Middle frontal gyrus (tissue), 1 donor: ENCODE data around the gene CDC42EP3.

Experiments used
- DNase-seq: peaks from one replicate; pipeline ENCODE4 v3.0.0-alpha.2; 2015; ENCODE audit warnings: low spot score; ENCODE audit errors: extremely low spot score

Gene CDC42EP3

DNA sequence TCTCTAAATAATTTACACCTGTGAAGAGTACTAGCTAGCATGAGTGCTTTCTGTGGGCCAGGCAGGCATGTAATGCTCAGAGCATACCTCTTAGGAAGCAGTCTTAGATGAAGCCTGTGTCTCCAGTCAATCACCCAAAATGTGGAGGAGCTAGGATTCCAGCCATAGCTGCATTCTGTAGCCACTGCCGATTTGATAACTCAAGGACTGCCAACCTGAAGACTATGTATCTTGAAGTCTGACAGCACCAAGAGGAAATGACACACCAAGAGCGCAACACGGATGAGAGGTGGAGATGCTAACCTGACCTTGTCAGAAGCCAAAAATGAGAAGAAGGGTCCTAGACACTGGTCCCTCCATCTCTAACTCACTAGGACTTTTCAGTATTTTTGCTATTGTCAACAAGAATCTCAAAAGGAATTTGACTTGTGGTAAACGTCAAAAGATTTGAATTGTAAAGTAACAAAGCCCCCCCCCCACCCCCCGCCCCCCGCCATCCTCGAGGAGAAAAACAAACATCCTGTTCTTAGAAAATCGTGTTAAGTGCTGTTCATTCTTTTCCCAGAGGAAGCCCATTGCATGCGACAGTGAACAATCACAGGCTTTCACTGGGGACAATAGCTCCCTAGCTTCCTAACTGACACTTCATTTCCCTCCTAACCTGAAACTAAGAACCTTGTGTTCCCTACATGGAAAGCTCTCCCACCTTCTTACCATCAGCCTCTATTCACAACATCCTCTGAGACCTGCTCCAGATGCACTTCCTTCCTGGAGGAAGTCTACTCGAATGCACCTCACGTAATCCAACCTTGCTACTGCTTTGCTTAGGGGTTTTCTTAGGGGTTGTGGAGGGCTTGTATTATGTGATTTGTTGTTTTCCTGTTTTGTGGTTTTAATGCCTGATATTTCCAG, 14.7 kb downstream of the CDC42EP3 start:
- no peak for DNase-seq

DNA sequence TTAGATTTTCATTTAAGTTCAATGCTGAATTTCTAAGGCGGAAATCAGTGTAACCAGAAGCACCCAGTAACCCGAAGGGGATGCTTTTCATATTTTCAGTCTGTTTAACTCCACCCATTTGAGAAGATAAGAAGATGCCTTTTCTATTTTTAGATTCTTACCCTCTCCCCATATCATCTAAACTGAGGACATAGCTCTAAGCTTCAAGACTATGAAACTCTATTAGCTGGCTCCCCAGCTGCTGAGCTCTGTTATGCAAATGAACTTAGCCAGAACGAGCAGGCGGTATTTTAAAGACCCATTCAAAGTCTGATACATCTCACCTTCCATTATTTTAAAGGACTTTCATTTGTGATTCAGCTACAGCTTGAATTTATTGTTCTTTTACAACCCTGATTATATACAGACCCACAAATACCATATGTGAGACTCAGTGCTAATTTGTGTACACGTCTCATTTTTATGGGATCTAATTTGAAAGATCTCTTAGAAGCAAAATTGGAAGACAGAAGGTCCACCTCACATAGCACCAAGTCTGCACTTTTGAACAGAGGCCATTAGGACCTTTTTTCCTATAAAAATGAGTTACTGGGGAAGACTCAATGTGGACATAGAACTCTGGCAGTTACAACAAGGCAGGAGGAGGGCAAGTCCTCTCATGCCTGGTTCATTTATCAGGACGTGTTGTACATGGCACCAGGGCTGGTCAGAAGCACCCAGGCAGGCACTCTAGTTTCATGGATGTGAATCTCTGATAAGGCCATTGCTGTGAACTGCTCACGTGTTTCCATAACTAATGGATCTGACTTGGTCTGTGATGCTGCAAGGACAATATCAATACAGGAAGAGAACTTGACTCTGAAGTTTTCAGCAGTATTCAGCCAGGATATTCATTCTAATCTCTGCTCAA, 16.3 kb downstream of the CDC42EP3 start:
- no peak for DNase-seq

- no peak for DNase-seq
Measured at GRCh38 chr2:37654419-37654818, 17.0 kb downstream of the CDC42EP3 start.

DNA sequence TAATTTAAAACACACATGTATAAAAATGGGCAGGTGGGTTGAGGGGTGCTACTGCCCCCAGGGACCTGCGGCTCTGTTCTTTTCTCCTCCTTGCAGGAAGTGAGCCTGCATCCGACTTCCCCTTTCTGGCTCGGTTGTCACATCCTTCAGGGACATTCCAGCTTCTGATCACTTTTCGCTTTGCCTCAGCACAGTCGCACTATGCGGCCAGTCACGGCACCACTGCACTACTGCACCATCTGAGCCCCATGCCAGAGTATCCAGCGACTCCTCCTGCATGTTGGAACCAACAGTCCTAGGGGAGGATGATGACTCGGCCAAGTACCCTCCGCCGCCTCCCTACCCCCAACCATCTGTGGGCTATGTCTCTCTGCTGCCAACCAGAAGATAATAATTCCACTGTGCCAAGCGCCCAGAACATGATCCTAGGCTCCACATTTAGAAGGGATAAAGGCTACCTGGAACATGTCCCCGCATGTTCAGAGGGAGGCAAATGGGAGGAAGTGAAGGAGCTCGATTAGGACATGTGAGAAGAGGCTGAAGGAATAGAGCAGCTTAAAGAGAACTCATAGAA, 17.6 kb downstream of the CDC42EP3 start:
- no peak for DNase-seq

- DNase-seq = no peak
Measured at GRCh38 chr2:37653093-37653492, 18.3 kb downstream of the CDC42EP3 start.

DNA sequence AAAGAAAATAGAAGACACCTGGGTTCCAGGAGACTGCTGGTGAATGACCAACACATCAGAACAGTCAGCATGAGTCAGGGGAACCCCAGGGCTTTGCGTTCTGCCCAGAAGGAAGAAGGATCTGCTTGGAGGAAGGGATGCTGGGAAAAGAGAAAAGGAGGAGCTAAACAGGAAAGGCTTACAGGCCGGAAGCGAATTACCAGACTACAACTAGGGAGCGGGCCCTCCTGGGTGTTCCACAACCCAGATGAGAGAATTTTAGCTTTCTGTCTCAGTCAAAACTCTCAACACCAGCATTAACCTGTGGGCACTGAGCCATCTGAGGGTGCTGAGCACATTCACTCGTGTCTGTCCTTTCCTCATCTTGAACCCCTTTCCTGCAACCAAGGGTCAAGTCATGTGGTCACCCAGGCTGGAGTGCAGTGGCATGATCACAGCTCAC, 19.2 kb downstream of the CDC42EP3 start:
- DNase-seq = no peak

- DNase-seq = no peak
Measured at GRCh38 chr2:37650548-37651093, 20.8 kb downstream of the CDC42EP3 start.

GRCh38 chr2:37649518-37649917, 21.9 kb downstream of the CDC42EP3 start:
- no peak for DNase-seq

DNA sequence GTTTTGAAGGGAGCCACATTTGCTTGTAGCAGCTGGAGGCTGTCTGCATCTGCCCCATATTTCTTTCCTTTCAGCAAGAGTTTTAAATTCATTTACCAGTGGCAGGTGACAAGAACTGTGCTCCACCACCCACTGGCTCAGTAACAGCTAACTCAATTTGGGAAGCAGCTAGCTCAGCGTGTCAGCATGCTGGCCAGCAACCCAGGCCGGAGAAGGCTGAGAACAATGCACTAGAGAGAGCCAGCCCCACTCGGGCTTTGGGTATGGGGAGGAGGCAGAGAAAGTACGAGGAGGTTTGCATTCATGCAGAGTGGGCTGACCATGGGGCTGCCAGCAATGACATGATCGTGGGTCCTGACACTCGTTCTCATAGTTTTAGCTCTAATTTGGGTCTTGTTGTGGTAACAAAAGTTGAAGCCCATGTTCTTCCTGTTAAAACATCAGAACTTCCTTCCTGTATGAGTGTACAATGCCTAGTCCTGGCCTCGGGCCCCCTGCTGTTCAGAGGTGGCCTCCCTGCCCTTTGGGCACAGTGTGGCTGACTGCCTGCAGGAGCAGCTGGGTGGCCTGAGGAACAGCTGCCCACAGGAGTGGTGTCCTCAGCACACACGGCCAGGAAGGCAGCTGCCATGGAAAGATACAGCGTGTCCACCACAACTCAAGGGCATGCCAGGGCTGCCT, 23.0 kb downstream of the CDC42EP3 start:
- DNase-seq = no peak

GRCh38 chr2:37647971-37648330, 23.5 kb downstream of the CDC42EP3 start:
- no peak for DNase-seq

- no peak for DNase-seq
Measured at GRCh38 chr2:37645836-37646235, 25.6 kb downstream of the CDC42EP3 start.

- no peak for DNase-seq
Measured at GRCh38 chr2:37645362-37645761, 26.1 kb downstream of the CDC42EP3 start.

GRCh38 chr2:37644191-37644590, 27.3 kb downstream of the CDC42EP3 start:
- no peak for DNase-seq

- no peak for DNase-seq
Measured at GRCh38 chr2:37643730-37644078, 27.7 kb downstream of the CDC42EP3 start.

- DNase-seq = no peak
Measured at GRCh38 chr2:37642907-37643729, 28.3 kb downstream of the CDC42EP3 start.

GRCh38 chr2:37641582-37642171, 29.8 kb downstream of the CDC42EP3 start:
- no peak for DNase-seq

- DNase-seq = no peak
Measured at GRCh38 chr2:37639631-37640030, 31.8 kb downstream of the CDC42EP3 start.

DNA sequence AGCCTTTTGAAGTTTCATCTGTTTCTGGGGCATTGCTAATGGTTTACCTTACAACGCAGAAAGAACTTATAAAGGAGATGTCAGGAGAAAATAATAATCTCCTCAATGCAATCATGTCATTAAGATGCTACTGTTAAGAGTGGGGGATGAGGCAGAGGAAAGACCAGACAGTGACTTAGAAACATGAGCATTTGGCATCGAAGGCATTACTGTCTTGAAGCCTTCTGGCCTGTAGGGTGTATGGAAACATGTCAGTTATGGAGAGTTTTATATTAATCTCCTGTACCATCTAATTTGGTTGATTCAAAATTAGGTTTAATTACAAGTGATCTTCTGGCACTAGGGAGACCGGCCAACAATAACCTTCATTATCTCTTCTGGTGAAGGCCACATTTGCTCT, 32.5 kb downstream of the CDC42EP3 start:
- DNase-seq = no peak

DNA sequence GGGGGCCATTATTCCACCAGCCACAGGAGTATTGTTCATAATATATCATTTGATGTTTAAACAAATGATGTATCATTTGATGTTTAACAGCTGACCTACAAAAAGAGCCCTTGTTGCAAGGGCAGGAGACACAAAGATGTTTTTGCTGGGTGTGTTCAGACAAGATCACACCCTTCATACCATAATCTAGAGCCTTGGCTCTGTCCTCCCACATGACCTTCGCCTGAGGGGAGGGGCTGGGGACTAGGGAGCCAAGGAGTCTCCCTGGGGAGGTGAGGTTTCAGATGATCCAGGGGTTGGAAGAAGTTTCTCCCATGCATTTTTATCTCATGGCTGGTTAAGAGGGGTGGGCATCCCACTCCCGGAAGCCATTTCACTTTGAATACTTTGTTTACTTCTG, 33.5 kb downstream of the CDC42EP3 start:
- DNase-seq = no peak
